A549 (cell line): ENCODE results near the gene NARS2.
"Not testable (repeated sequence)": the region's sequence is repeated elsewhere in the genome, so short reads cannot be mapped to it uniquely, and the experiment has no call there.

Experiments used
- CBX2 ChIP-seq: fragments of 200-600 bp; sonication (generic); IDR thresholded peaks from 2 replicates; pipeline ENCODE4 v1.6.1; 2016; ENCODE audit warnings: low read depth, mild to moderate bottlenecking, borderline replicate concordance
- CEBPB ChIP-seq, 2 experiments: fragments of >200 bp in 1 of 2; sonication (Bioruptor Twin) in 1 of 2; formaldehyde crosslinking in 1 of 2; IDR thresholded peaks; 2 replicates each; pipeline ENCODE4 v1.6.1; 2012 to 2016
- CHD2 ChIP-seq: fragments of 150-350 bp; IDR thresholded peaks from 2 replicates; pipeline ENCODE4 v1.6.1; 2014; ENCODE audit warnings: low read length; ENCODE audit not compliant: partially characterized antibody
- MAFK ChIP-seq: fragments of 450-650 bp; IDR thresholded peaks from 2 replicates; pipeline ENCODE4 v1.6.1; 2014; ENCODE audit not compliant: partially characterized antibody
- MAZ ChIP-seq: fragments of 150-350 bp; IDR thresholded peaks from 2 replicates; pipeline ENCODE4 v1.6.1; 2014; ENCODE audit warnings: antibody characterized with exemption, low read depth, low read length, borderline replicate concordance
- NPAS2 ChIP-seq: fragments of 250-450 bp; sonication (Bioruptor Pico); IDR thresholded peaks from 2 replicates; pipeline ENCODE4 v1.8.0; 2022; ENCODE audit warnings: mild to moderate bottlenecking, moderate library complexity, borderline replicate concordance
- POLR2A ChIP-seq: IDR thresholded peaks from 2 replicates; pipeline ENCODE4 v1.6.1; 2012; ENCODE audit warnings: mild to moderate bottlenecking, low read length
- RFX5 ChIP-seq: fragments of 450-650 bp; IDR thresholded peaks from 2 replicates; pipeline ENCODE4 v1.7.1; 2014; ENCODE audit warnings: antibody characterized with exemption, mild to moderate bottlenecking, moderate library complexity
- TF ChIP-seq, protein P1 (sequence below): fragments of >200 bp; sonication (Bioruptor Twin); formaldehyde crosslinking; IDR thresholded peaks from 3 replicates; pipeline ENCODE4 v1.5.1; 2016
- TF ChIP-seq, protein P2 (sequence below): fragments of 250-450 bp; sonication (Bioruptor Pico); IDR thresholded peaks from 2 replicates; pipeline ENCODE4 v1.5.0; 2021; ENCODE audit warnings: mild to moderate bottlenecking, moderate library complexity, borderline replicate concordance
- TF ChIP-seq, protein P3 (sequence below): fragments of 150-350 bp; IDR thresholded peaks from 2 replicates; pipeline ENCODE4 v1.6.1; 2014; ENCODE audit warnings: low read depth, mild to moderate bottlenecking, low read length
- TF ChIP-seq, protein P4 (sequence below): IDR thresholded peaks from 2 replicates; pipeline ENCODE4 v1.6.1; 2012

DNA sequence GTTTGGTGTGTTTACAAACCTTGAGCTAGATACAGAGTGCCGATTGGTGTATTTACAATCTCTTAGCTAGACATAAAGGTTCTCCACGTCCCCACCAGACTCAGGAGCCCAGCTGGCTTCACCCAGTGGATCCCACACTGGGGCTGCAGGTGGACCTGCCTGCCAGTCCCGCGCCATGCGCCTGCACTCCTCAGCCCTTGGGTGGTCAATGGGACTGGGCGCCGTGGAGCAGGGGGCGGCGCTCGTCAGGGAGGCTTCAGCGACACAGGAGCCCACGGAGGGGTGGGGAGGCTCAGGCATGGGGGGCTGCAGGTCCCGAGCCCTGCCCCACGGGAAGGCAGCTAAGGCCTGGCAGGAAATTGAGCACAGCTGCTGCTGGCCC lies 109.9 kb downstream of the NARS2 start:
- not testable (repeated sequence) for TF ChIP-seq MAFK; POLR2A; MAZ; RFX5; CHD2; CEBPB (IDR thresholded peaks at IDR 0.05); CBX2; NPAS2
- TF ChIP-seq, protein P1, sequence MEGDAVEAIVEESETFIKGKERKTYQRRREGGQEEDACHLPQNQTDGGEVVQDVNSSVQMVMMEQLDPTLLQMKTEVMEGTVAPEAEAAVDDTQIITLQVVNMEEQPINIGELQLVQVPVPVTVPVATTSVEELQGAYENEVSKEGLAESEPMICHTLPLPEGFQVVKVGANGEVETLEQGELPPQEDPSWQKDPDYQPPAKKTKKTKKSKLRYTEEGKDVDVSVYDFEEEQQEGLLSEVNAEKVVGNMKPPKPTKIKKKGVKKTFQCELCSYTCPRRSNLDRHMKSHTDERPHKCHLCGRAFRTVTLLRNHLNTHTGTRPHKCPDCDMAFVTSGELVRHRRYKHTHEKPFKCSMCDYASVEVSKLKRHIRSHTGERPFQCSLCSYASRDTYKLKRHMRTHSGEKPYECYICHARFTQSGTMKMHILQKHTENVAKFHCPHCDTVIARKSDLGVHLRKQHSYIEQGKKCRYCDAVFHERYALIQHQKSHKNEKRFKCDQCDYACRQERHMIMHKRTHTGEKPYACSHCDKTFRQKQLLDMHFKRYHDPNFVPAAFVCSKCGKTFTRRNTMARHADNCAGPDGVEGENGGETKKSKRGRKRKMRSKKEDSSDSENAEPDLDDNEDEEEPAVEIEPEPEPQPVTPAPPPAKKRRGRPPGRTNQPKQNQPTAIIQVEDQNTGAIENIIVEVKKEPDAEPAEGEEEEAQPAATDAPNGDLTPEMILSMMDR: not testable (repeated sequence)
- TF ChIP-seq, protein P2, sequence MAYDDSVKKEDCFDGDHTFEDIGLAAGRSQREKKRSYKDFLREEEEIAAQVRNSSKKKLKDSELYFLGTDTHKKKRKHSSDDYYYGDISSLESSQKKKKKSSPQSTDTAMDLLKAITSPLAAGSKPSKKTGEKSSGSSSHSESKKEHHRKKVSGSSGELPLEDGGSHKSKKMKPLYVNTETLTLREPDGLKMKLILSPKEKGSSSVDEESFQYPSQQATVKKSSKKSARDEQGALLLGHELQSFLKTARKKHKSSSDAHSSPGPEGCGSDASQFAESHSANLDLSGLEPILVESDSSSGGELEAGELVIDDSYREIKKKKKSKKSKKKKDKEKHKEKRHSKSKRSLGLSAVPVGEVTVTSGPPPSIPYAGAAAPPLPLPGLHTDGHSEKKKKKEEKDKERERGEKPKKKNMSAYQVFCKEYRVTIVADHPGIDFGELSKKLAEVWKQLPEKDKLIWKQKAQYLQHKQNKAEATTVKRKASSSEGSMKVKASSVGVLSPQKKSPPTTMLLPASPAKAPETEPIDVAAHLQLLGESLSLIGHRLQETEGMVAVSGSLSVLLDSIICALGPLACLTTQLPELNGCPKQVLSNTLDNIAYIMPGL: not testable (repeated sequence)
- TF ChIP-seq, protein P3, sequence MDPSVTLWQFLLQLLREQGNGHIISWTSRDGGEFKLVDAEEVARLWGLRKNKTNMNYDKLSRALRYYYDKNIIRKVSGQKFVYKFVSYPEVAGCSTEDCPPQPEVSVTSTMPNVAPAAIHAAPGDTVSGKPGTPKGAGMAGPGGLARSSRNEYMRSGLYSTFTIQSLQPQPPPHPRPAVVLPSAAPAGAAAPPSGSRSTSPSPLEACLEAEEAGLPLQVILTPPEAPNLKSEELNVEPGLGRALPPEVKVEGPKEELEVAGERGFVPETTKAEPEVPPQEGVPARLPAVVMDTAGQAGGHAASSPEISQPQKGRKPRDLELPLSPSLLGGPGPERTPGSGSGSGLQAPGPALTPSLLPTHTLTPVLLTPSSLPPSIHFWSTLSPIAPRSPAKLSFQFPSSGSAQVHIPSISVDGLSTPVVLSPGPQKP: not testable (repeated sequence)
- TF ChIP-seq, protein P4, sequence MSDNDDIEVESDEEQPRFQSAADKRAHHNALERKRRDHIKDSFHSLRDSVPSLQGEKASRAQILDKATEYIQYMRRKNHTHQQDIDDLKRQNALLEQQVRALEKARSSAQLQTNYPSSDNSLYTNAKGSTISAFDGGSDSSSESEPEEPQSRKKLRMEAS: not testable (repeated sequence)
